Activated T-cell treated with anti-CD3 and anti-CD28 coated beads, Interleukin-2, amount 50 U/mL, for 72 hours (primary cell): ENCODE measurements around the gene NUPR2. TPM values are rescaled to one million over a fixed set of nuclear protein-coding genes. Genes with fewer than 3 reads are reported as not detected.
"Not testable (repeated sequence)": the region's sequence is repeated elsewhere in the genome, so short reads cannot be mapped to it uniquely, and the experiment has no call there.

Experiments used
- ATAC-seq, 2 donors: fragments of 150-1000 bp; cut with Tn5 transposase; replicated peaks in 1 of 2; 2 replicates each; pipeline ENCODE4 v1.10.0; 2021; ENCODE audit warnings: moderate library complexity in 2 of 2, mild to moderate bottlenecking in 1 of 2
- DNase-seq, 2 donors: peaks; one replicate each; pipeline ENCODE4 v3.0.0; 2021 to 2022; ENCODE audit warnings: mixed read lengths in 1 of 2
- H3K27ac Mint-ChIP-seq: one replicate; pipeline ENCODE4 v1.8.0; 2022; ENCODE audit warnings: mild to moderate bottlenecking, moderate library complexity, mixed read lengths
- H3K27me3 Mint-ChIP-seq: one replicate; pipeline ENCODE4 v1.8.0; 2022; ENCODE audit warnings: low read depth, mixed read lengths
- H3K36me3 Mint-ChIP-seq, 2 donors: one replicate each; pipeline ENCODE4 v1.8.0; 2022; ENCODE audit warnings: mixed read lengths in 2 of 2, mild to moderate bottlenecking in 1 of 2; ENCODE audit not compliant: insufficient read depth in 2 of 2
- H3K4me1 Mint-ChIP-seq: one replicate; pipeline ENCODE4 v1.8.0; 2022; ENCODE audit warnings: low read depth, mixed read lengths
- H3K4me3 Mint-ChIP-seq, 2 donors: one replicate each; pipeline ENCODE4 v1.8.0; 2022; ENCODE audit warnings: mild to moderate bottlenecking in 2 of 2, mixed read lengths in 2 of 2, moderate library complexity in 2 of 2
- H3K9me3 Mint-ChIP-seq, 2 donors: one replicate each; pipeline ENCODE4 v1.8.0; 2022; ENCODE audit warnings: mixed read lengths in 2 of 2
- total RNA-seq, 2 donors: library from RNA; stranded (reverse); gene quantifications; one replicate each; pipeline ENCODE4 v1.2.3, GENCODE V29; 2022

The NUPR2 gene
- total RNA-seq, 2 donors from 2014 or later: 0.58 TPM; not detected in 1

GRCh38 chr7:56104138-56104537 lies 12.1 kb downstream of the NUPR2 start:
- H3K27me3 Mint-ChIP-seq, H3K9me3 Mint-ChIP-seq, H3K27ac Mint-ChIP-seq, DNase-seq, ATAC-seq: not testable (repeated sequence)
- H3K36me3 Mint-ChIP-seq: peaks cover 28 to 29% of the 10 kb centered on the region in 2 donors
- peaks cover 30% of the 10 kb centered on the region for H3K4me1 Mint-ChIP-seq
- peak overlapping the region in 1 of 2 donors; percentile 93 for H3K4me3 Mint-ChIP-seq

DNA sequence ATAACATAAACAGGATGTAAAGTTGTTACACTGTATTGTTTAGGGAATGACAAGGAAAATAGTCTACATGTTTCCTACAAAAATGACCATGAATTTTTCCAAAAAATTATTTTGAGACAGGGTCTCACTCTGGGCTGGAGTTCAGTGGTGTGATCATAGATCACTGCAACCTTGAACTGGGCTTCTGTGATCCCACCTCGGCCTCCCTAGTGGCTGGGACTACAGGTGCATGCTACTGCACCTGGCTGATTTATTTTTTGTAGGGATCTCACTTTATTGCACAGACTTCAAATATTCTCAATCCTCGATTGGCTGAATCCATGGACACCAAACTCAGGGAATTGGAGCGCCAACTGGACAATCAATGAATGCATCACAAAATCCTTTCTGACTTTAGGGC lies 16.6 kb downstream of the NUPR2 start:
- no peak overlapping the region for H3K27ac Mint-ChIP-seq
- DNase-seq: no peak

DNA sequence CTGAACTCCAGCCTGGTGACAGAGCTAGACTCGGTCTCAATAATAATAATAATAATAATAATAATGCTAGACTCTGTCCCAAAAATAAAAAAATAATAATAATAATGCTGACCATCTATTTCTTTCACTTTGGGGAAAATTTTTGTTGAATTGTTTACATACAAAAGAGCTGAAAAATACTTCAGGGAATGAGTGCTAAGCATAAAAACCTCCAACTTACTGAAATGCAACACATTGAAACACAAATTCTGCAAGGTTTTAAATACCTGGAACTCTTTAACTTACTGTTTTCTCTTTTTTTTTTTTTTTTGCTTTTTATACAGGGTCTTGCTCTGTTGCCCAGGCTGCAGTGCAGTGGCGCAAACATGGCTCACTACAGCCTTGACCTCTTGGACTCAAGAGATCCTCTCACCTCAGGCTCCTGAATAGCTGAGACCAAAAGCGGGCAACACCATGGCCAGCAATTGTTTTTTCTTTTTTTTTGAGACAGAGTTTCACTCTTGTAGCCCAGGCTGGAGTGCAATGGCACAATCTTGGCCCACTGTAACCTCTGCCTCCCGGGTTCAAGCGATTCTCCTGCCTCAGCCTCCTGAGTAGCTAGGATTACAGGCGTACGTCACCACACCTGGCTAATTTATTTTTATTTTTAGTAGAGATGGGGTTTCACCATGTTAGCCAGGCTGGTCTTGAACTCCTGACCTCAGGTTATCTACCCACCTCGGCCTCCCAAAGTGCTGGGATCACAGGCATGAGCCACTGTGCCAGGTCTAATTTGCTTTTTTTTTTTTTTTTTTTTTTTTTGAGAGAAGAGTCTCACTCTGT lies 17.8 kb downstream of the NUPR2 start:
- H3K4me3 Mint-ChIP-seq, H3K27ac Mint-ChIP-seq, H3K27me3 Mint-ChIP-seq, ATAC-seq, DNase-seq, H3K9me3 Mint-ChIP-seq, H3K4me1 Mint-ChIP-seq: not testable (repeated sequence)
- peaks cover 12% of the 10 kb centered on the region in 2 donors for H3K36me3 Mint-ChIP-seq

More for the DNA sequence above, 16.6 kb downstream of the NUPR2 start:
- no peak for ATAC-seq
- Mint-ChIP-seq H3K4me3 (no peak overlapping the region), H3K27me3 (no peaks in the 10 kb centered on the region), H3K9me3 (no peaks in the 10 kb centered on the region), H3K4me1 (peaks cover 5% of the 10 kb centered on the region), H3K36me3 (peaks cover 14 to 16% of the 10 kb centered on the region in 2 donors)

DNA sequence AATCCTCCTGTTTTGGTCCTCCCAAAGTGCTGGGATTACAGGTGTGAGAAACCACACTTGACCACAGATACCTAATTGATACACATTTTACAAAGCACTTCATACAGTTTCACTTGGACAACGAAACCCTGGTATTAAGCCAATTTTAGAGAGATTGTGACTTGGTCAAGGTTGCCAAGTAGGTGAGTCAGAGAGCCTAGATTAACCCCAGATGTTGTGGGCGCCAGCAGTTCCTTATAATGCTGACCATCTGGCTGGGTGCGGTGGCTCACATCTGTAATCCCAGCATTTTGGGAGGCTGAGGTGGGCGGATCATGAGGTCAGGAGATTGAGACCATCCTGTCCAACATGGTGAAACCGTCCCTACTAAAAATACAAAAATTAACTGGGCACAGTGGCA lies 18.5 kb downstream of the NUPR2 start:
- H3K36me3 Mint-ChIP-seq: peaks cover 12% of the 10 kb centered on the region in 2 donors

GRCh38 chr7:56092789-56093531 lies 23.3 kb downstream of the NUPR2 start, which contains the start of gene PHKG1:
Gene PHKG1 (minus strand): TSS chr7:56092952. CDS start chr7:56088941, 4,011 bp downstream.
- H3K27ac Mint-ChIP-seq: no peak within 1 kb of the TSS
- peak; percentile 18 to 23 for ATAC-seq
- H3K9me3 Mint-ChIP-seq: no peaks in the 10 kb centered on the region
- H3K4me3 Mint-ChIP-seq: no peak within 1 kb of the TSS
- DNase-seq: no peak
- H3K27me3 Mint-ChIP-seq: no peaks in the 10 kb centered on the region
- H3K36me3 Mint-ChIP-seq: peaks cover 2 to 5% of the 10 kb centered on the region in 2 donors
- no peaks in the 10 kb centered on the region for H3K4me1 Mint-ChIP-seq

More for the DNA sequence above, 18.5 kb downstream of the NUPR2 start:
- Mint-ChIP-seq H3K4me1 (no peaks in the 10 kb centered on the region), H3K27ac (no peak overlapping the region), H3K4me3 (no peak overlapping the region), H3K27me3 (no peaks in the 10 kb centered on the region), H3K9me3 (no peaks in the 10 kb centered on the region)
- ATAC-seq (no peak), DNase-seq (no peak)

DNA sequence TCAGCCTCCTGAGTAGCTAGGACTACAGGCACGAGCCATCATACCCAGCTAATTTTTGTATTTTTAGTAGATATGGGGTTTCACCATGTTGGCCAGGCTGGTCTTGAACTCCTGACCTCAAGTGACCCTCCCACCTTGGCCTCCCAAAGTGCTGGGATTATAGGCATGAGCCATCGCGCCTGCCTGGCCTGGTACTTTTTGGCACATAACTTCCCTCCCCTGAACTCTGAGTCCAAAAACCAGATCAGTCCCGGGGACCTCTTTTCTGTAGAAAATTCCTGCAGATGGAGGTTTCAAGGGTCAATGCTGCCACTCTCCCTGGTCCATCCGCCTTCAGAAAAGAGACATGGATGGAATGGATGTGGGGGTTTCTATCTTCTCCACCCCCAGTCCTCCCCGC lies 23.8 kb downstream of the NUPR2 start:
- not testable (repeated sequence) for H3K4me1 Mint-ChIP-seq, ATAC-seq, DNase-seq, H3K9me3 Mint-ChIP-seq, H3K27me3 Mint-ChIP-seq, H3K27ac Mint-ChIP-seq, H3K36me3 Mint-ChIP-seq, H3K4me3 Mint-ChIP-seq

- Mint-ChIP-seq H3K27ac (no peak overlapping the region), H3K4me3 (no peak overlapping the region), H3K27me3 (no peaks in the 10 kb centered on the region), H3K9me3 (no peaks in the 10 kb centered on the region), H3K36me3 (peaks cover 2 to 4% of the 10 kb centered on the region in 2 donors), H3K4me1 (no peaks in the 10 kb centered on the region)
- peak; percentile 10 to 12 for ATAC-seq
- DNase-seq: no peak
Observed at GRCh38 chr7:56091591-56091990, 24.6 kb downstream of the NUPR2 start.

GRCh38 chr7:56087445-56087844 lies 28.8 kb downstream of the NUPR2 start:
- Mint-ChIP-seq H3K36me3 (peaks cover 1 to 2% of the 10 kb centered on the region in 2 donors), H3K27ac (no peak overlapping the region), H3K9me3 (no peaks in the 10 kb centered on the region), H3K4me3 (no peak overlapping the region), H3K27me3 (no peaks in the 10 kb centered on the region), H3K4me1 (no peaks in the 10 kb centered on the region)
- ATAC-seq (no peak), DNase-seq (no peak)

- Mint-ChIP-seq H3K27ac (no peak overlapping the region), H3K36me3 (peaks cover 1 to 2% of the 10 kb centered on the region in 2 donors), H3K9me3 (no peaks in the 10 kb centered on the region), H3K27me3 (no peaks in the 10 kb centered on the region), H3K4me3 (no peak overlapping the region), H3K4me1 (no peaks in the 10 kb centered on the region)
- ATAC-seq (no peak), DNase-seq (no peak)
Observed at GRCh38 chr7:56086761-56087160, 29.5 kb downstream of the NUPR2 start.

DNA sequence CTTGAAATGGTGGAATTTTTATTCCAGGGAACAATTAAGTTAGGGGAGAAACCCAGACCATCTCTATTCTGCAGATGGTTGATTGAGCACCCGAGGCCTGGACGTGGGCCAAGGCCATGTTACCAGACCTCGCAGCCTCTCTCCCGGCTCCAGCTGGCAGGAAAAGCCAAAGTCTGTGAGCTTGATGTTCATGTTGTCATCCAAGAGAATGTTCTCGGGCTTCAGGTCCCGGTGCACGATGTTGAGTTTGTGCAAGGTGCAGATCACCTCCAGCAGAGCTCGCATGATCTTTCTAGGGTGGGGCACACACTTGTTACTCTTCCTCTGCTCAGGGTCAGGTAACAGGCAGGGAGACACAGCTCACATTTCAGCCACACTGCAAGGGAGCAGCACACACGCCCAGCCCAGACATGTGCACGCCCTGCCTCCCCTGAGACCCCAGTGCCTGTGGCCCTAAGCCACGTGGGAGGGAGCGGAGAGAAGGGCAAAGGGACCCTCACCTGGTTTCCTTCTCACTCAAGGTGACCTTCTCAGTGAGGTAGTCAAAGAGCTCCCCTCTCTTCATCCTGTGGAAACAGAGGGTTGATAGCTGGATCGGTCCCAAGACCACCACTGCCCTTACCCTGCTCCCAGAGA lies 32.9 kb downstream of the NUPR2 start:
- Mint-ChIP-seq H3K9me3 (no peaks in the 10 kb centered on the region), H3K4me3 (no peak overlapping the region), H3K27me3 (no peaks in the 10 kb centered on the region), H3K27ac (no peak overlapping the region), H3K36me3 (peaks cover 1 to 13% of the 10 kb centered on the region in 2 donors), H3K4me1 (no peaks in the 10 kb centered on the region)
- DNase-seq (no peak), ATAC-seq (no peak)

DNA sequence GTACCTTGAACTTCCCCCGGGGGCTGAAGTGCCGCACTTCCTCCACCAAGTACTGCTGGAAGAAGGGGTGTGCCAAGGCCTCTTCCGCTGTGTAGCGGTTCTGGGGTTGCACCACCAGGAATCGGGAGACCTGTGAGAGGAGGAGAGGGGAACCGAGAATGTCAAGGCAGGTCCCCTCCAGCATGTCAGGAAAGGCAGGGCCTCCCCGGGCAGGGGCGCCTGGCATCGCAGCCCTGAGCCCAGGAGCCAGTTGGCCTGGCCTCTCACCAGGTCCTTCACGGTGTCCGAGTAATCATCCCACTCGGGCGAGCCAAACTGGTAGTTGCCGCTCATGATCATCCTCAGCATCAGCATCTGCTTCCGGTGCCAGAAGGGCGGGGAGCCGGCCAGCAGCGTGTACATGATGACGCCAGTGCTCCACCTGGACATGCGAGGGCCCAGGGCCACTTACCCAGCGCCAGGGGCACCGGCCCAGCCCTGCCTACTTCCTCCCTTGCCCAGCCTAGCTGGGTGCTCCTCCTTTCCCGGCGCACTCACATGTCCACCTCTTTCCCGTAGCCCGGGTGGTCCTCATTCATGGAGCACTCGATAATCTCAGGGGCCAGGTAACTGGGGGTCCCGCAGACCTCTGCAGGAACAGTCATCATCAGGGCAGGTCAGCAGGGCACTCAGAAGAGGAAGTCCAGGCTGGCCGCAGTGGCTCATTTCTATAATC lies 34.4 kb downstream of the NUPR2 start:
- Mint-ChIP-seq H3K27me3 (no peaks in the 10 kb centered on the region), H3K4me1 (no peaks in the 10 kb centered on the region), H3K4me3 (no peak overlapping the region), H3K27ac (no peak overlapping the region), H3K36me3 (peaks cover 2 to 14% of the 10 kb centered on the region in 2 donors), H3K9me3 (no peaks in the 10 kb centered on the region)
- no peak for ATAC-seq
- no peak for DNase-seq

- not testable (repeated sequence) for H3K4me3 Mint-ChIP-seq, H3K9me3 Mint-ChIP-seq, DNase-seq, H3K4me1 Mint-ChIP-seq, H3K27me3 Mint-ChIP-seq, H3K27ac Mint-ChIP-seq, ATAC-seq
- peaks cover 4 to 16% of the 10 kb centered on the region in 2 donors for H3K36me3 Mint-ChIP-seq
Observed at GRCh38 chr7:56080726-56081435, 35.3 kb downstream of the NUPR2 start.
